ENCODE results near the gene CDC25C. TPM values are rescaled to one million over a fixed set of nuclear protein-coding genes. Genes with fewer than 3 reads are reported as not detected.
A peak's percentile ranks its signal among the peaks of the same experiment; 100 is the strongest.
"Not testable (repeated sequence)": the region's sequence is repeated elsewhere in the genome, so short reads cannot be mapped to it uniquely, and the experiment has no call there.

Gene CDC25C
- total RNA-seq, 1 donor from 2014 or later: 1.6 TPM

GRCh38 chr5:138330813-138331448, 673 bp downstream of the CDC25C start:
- H3K9me3 Mint-ChIP-seq (ENCODE audit: low read depth): no peaks in the 10 kb centered on the region
- peak overlapping the region; percentile 75 for H3K4me3 Mint-ChIP-seq (ENCODE audit: unreplicated experiment)
- H3K27ac Mint-ChIP-seq (ENCODE audit: unreplicated experiment): peak overlapping the region; percentile 86
- DNase-seq (ENCODE audit: low spot score): no peak
- H3K36me3 Mint-ChIP-seq (ENCODE audit: low read depth): no peaks in the 10 kb centered on the region
- TF ChIP-seq, protein P1, sequence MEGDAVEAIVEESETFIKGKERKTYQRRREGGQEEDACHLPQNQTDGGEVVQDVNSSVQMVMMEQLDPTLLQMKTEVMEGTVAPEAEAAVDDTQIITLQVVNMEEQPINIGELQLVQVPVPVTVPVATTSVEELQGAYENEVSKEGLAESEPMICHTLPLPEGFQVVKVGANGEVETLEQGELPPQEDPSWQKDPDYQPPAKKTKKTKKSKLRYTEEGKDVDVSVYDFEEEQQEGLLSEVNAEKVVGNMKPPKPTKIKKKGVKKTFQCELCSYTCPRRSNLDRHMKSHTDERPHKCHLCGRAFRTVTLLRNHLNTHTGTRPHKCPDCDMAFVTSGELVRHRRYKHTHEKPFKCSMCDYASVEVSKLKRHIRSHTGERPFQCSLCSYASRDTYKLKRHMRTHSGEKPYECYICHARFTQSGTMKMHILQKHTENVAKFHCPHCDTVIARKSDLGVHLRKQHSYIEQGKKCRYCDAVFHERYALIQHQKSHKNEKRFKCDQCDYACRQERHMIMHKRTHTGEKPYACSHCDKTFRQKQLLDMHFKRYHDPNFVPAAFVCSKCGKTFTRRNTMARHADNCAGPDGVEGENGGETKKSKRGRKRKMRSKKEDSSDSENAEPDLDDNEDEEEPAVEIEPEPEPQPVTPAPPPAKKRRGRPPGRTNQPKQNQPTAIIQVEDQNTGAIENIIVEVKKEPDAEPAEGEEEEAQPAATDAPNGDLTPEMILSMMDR (IDR thresholded peaks at IDR 0.05): no peak
- H3K27me3 Mint-ChIP-seq (ENCODE audit: low read depth): no peaks in the 10 kb centered on the region
- H3K4me1 Mint-ChIP-seq (ENCODE audit: low read depth): peaks cover 24% of the 10 kb centered on the region

DNA sequence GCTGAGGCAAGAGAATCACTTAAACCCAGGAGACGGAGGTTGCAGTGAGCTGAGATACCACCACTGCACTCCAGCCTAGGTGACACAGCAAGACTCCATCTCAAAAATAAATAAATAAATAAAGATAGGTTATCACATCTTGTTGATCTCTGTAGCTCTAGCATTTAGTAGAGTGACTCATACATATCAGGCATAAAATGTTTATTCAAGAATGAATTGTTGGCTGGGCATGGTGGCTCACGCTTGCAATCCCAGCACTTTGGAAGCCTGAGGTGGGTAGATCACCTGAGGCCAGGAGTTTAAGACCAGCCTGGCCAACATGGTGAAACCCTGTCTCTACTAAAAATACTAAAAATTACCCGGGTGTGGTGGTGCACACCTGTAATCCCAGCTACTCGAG, 13.4 kb downstream of the CDC25C start:
- not testable (repeated sequence) for H3K4me1 Mint-ChIP-seq (ENCODE audit: low read depth); H3K27ac Mint-ChIP-seq (ENCODE audit: unreplicated experiment); H3K27me3 Mint-ChIP-seq (ENCODE audit: low read depth); H3K36me3 Mint-ChIP-seq (ENCODE audit: low read depth); DNase-seq (ENCODE audit: low spot score); H3K9me3 Mint-ChIP-seq (ENCODE audit: low read depth); H3K4me3 Mint-ChIP-seq (ENCODE audit: unreplicated experiment)

DNA sequence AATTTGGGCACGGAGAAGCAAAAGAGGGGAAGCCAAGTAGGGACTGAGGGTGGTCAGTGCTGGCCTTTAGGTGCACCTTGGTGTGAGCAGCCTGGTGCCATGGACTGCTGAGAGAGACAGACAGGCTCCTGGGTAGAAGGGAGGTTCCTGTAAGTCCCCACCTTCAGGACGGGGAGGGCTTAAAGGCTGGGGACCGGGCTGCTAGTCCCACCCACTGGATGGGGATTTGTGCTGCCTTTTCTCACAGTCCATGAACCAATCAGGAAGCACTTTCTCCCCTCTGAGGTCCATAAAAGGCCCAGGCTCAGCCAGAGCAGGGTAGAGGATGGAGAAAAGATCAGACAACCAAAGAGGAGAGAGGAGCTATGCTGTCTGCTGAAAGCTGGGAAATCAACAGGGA, 15.2 kb downstream of the CDC25C start:
- no peak for DNase-seq (ENCODE audit: low spot score)
- Mint-ChIP-seq H3K4me3 (ENCODE audit: unreplicated experiment) (no peak overlapping the region), H3K36me3 (ENCODE audit: low read depth) (peaks cover 2% of the 10 kb centered on the region), H3K9me3 (ENCODE audit: low read depth) (no peaks in the 10 kb centered on the region), H3K4me1 (ENCODE audit: low read depth) (no peaks in the 10 kb centered on the region), H3K27me3 (ENCODE audit: low read depth) (no peaks in the 10 kb centered on the region), H3K27ac (ENCODE audit: unreplicated experiment) (no peak overlapping the region)
- TF ChIP-seq, protein P1 (IDR thresholded peaks at IDR 0.05): no peak

- TF ChIP-seq, protein P1 (IDR thresholded peaks at IDR 0.05): no peak
- Mint-ChIP-seq H3K27me3 (ENCODE audit: low read depth) (no peaks in the 10 kb centered on the region), H3K9me3 (ENCODE audit: low read depth) (no peaks in the 10 kb centered on the region), H3K4me1 (ENCODE audit: low read depth) (no peaks in the 10 kb centered on the region), H3K4me3 (ENCODE audit: unreplicated experiment) (no peak overlapping the region), H3K36me3 (ENCODE audit: low read depth) (peaks cover 2% of the 10 kb centered on the region), H3K27ac (ENCODE audit: unreplicated experiment) (no peak overlapping the region)
- no peak for DNase-seq (ENCODE audit: low spot score)
Measured at GRCh38 chr5:138315751-138316278, 15.8 kb downstream of the CDC25C start.

DNA sequence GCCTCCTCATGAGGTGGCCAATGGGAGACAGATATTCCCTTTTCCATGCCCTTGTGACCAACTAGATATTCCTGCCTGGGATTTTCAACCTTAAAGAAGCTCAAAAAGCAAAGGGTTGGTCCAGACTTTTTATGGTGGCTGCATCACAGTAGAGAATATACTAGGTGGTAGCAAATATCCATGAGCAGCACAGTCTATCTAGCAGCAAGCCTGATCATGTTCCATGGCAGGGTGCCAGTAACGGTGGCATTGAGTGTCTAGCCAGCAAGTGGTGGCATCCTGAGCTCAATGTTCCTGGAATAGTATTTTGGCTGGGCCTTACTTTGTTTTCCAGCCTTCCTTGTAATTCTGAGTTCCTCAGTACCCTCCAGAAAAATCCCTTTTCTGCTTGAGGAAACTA, 25.8 kb downstream of the CDC25C start:
- TF ChIP-seq, protein P1 (IDR thresholded peaks at IDR 0.05): no peak
- Mint-ChIP-seq H3K9me3 (ENCODE audit: low read depth) (no peaks in the 10 kb centered on the region), H3K27ac (ENCODE audit: unreplicated experiment) (no peak overlapping the region), H3K4me3 (ENCODE audit: unreplicated experiment) (no peak overlapping the region), H3K4me1 (ENCODE audit: low read depth) (no peaks in the 10 kb centered on the region), H3K36me3 (ENCODE audit: low read depth) (no peaks in the 10 kb centered on the region), H3K27me3 (ENCODE audit: low read depth) (no peaks in the 10 kb centered on the region)
- DNase-seq (ENCODE audit: low spot score): no peak

DNA sequence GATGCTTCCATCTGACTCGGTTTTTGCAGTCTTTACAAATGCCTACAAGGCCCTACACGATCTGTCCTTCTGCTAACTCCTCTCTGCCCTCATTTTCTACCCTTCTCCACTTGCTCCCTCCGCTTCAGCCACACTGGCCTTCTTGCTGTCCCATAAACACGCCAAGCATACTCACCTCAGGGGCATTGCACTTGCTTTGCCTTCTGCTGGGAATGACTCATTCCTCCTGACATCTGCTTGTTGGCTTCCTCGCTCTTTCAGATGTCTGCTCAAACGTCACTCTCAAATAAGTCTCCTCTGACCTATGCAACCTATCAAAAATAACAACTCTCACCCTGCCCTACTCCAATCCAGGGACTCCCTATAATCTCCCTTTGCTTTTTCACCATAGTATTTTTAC, 28.2 kb downstream of the CDC25C start:
- DNase-seq (ENCODE audit: low spot score): no peak
- H3K36me3 Mint-ChIP-seq (ENCODE audit: low read depth): peaks cover 6% of the 10 kb centered on the region
- no peaks in the 10 kb centered on the region for H3K27me3 Mint-ChIP-seq (ENCODE audit: low read depth)
- H3K9me3 Mint-ChIP-seq (ENCODE audit: low read depth): peaks cover 9% of the 10 kb centered on the region
- H3K27ac Mint-ChIP-seq (ENCODE audit: unreplicated experiment): peak overlapping the region; percentile 17
- TF ChIP-seq, protein P1 (IDR thresholded peaks at IDR 0.05): no peak
- H3K4me3 Mint-ChIP-seq (ENCODE audit: unreplicated experiment): no peak overlapping the region
- H3K4me1 Mint-ChIP-seq (ENCODE audit: low read depth): no peaks in the 10 kb centered on the region
